Endothelial cell of umbilical vein (primary cell): ENCODE measurements around the gene SMC3. TPM values are rescaled to one million over a fixed set of nuclear protein-coding genes. Genes with fewer than 3 reads are reported as not detected.
A peak's percentile ranks its signal among the peaks of the same experiment; 100 is the strongest.

Experiments
- BruUV-seq: library from RNA; stranded (reverse); fragments of 400-500 nt; replicated peaks from 2 replicates; lab custom pipeline; 2021; lab: Mats Ljungman, UMichigan
- CTCF ChIA-PET: fragments of 300-600, 350-600 bp; sonication (Branson Sonifier 250); formaldehyde crosslinking; loops from one replicate; lab custom pipeline; 2021; ENCODE audit warnings: antibody characterized with exemption, inconsistent platforms; lab: Charles Lee
- POLR2A ChIA-PET: fragments of 300-600, 350-600 bp; sonication (Branson Sonifier 250); formaldehyde crosslinking; loops from one replicate; lab custom pipeline; 2021; ENCODE audit warnings: antibody characterized with exemption, inconsistent platforms; lab: Charles Lee
- DNase-seq: peaks from one replicate; pipeline ENCODE4 v3.0.0-alpha.2; 2011; ENCODE audit warnings: low read depth, low spot score
- FAIRE-seq: peaks from 2 replicates; lab custom pipeline; 2011; peaks lifted over from hg19 to GRCh38; lab: Jason Lieb, UNC
- H2AFZ ChIP-seq: 2 replicates; pipeline ENCODE4 v1.6.0; 2012; ENCODE audit warnings: low read depth, low read length, control low read depth, inconsistent platforms
- H3K27ac ChIP-seq: 2 replicates; pipeline ENCODE4 v1.5.1; 2011; ENCODE audit warnings: low read depth, mild to moderate bottlenecking, control low read depth, low read length, moderate library complexity; ENCODE audit not compliant: insufficient read depth
- H3K27me3 ChIP-seq, 2 experiments: 2 replicates each; pipeline versions ENCODE4 v1.6.0 to v1.6.1; 2011; ENCODE audit warnings: low read length in 2 of 2, mixed read lengths in 1 of 2; ENCODE audit not compliant: control insufficient read depth in 2 of 2, insufficient read depth in 2 of 2
- H3K36me3 ChIP-seq, 2 experiments: 2 replicates in 1 of 2; 3 replicates in 1 of 2; pipeline ENCODE4 v1.5.1; 2011; ENCODE audit warnings: low read length in 2 of 2, mild to moderate bottlenecking in 1 of 2, moderate library complexity in 1 of 2; ENCODE audit not compliant: control insufficient read depth in 2 of 2, insufficient read depth in 2 of 2; ENCODE audit errors: extremely low read depth in 1 of 2
- H3K4me1 ChIP-seq: 3 replicates; pipeline ENCODE4 v1.5.1; 2011; ENCODE audit warnings: mild to moderate bottlenecking, low read length; ENCODE audit not compliant: control insufficient read depth, insufficient read depth; ENCODE audit errors: extremely low read depth
- H3K4me2 ChIP-seq: 2 replicates; pipeline ENCODE4 v1.6.1; 2011; ENCODE audit warnings: low read length, control low read depth, mixed read lengths; ENCODE audit not compliant: insufficient read depth
- H3K4me3 ChIP-seq, 3 experiments: fragments of 200-600 bp in 1 of 3; sonication (generic), shearing (Covaris generic) in 1 of 3; replicated peaks in 1 of 3; 2 replicates each; pipeline ENCODE4 v1.5.1; 2011 to 2016; ENCODE audit warnings: control low read depth in 3 of 3, low read length in 3 of 3, mild to moderate bottlenecking in 2 of 3, inconsistent platforms in 1 of 3, low read depth in 1 of 3, moderate library complexity in 1 of 3; ENCODE audit not compliant: insufficient read depth in 1 of 3
- H3K79me2 ChIP-seq: 2 replicates; pipeline ENCODE4 v1.6.0; 2012; ENCODE audit warnings: low read length, inconsistent platforms; ENCODE audit not compliant: control insufficient read depth, insufficient read depth
- H3K9ac ChIP-seq: replicated peaks from 2 replicates; pipeline ENCODE3; 2011; ENCODE audit warnings: low read length, control low read depth; ENCODE audit not compliant: insufficient read depth; ENCODE audit errors: extremely low read depth
- H3K9me1 ChIP-seq: replicated peaks from 3 replicates; pipeline ENCODE4 v1.6.0; 2011; ENCODE audit warnings: mild to moderate bottlenecking, low read length; ENCODE audit not compliant: control insufficient read depth, insufficient read depth; ENCODE audit errors: extremely low read depth
- H3K9me3 ChIP-seq: replicated peaks from 2 replicates; pipeline ENCODE4 v1.5.1; 2012; ENCODE audit warnings: low read length, inconsistent platforms; ENCODE audit not compliant: control insufficient read depth, insufficient read depth
- H4K20me1 ChIP-seq: replicated peaks from 2 replicates; pipeline ENCODE3; 2011; ENCODE audit warnings: mild to moderate bottlenecking, low read length; ENCODE audit not compliant: control insufficient read depth, insufficient read depth; ENCODE audit errors: extremely low read depth
- CTCF ChIP-seq, 2 donors: IDR thresholded peaks; 1 replicate in 1 of 2; 2 replicates in 1 of 2; pipeline ENCODE4 v1.5.1; 2011; ENCODE audit warnings: low read length in 2 of 2, mild to moderate bottlenecking in 2 of 2, moderate library complexity in 2 of 2, control low read depth in 1 of 2, inconsistent platforms in 1 of 2, low read depth in 1 of 2; ENCODE audit not compliant: insufficient read depth in 1 of 2; ENCODE audit errors: extremely low read depth in 1 of 2
- EZH2 ChIP-seq: IDR thresholded peaks from 2 replicates; pipeline ENCODE4 v1.6.1; 2012; ENCODE audit warnings: borderline replicate concordance, low read depth, mild to moderate bottlenecking, moderate library complexity, low read length, inconsistent platforms; ENCODE audit not compliant: severe bottlenecking
- FOS ChIP-seq: IDR thresholded peaks from 2 replicates; pipeline ENCODE4 v1.6.1; 2011; ENCODE audit warnings: mild to moderate bottlenecking, low read length, moderate library complexity, borderline replicate concordance; ENCODE audit not compliant: insufficient read depth
- GATA2 ChIP-seq: IDR thresholded peaks from 2 replicates; pipeline ENCODE4 v1.7.0; 2011; ENCODE audit warnings: low read depth, mild to moderate bottlenecking, moderate library complexity, mixed read lengths, low read length; ENCODE audit not compliant: insufficient read length, insufficient read depth
- JUN ChIP-seq: IDR thresholded peaks from 2 replicates; pipeline ENCODE4 v1.6.1; 2011; ENCODE audit warnings: borderline replicate concordance, low read depth; ENCODE audit not compliant: insufficient read length, insufficient read depth
- MAX ChIP-seq: IDR thresholded peaks from 2 replicates; pipeline ENCODE4 v1.6.1; 2011; ENCODE audit not compliant: insufficient read depth, insufficient read length
- MYC ChIP-seq: IDR thresholded peaks from one replicate; pipeline ENCODE4 v1.6.1; 2011; ENCODE audit warnings: mild to moderate bottlenecking, low read depth, low read length
- POLR2A ChIP-seq: IDR thresholded peaks from 2 replicates; pipeline ENCODE4 v1.6.1; 2012; ENCODE audit warnings: low read depth, mild to moderate bottlenecking, control low read depth, low read length
- POLR2AphosphoS5 ChIP-seq: IDR thresholded peaks from 2 replicates; pipeline ENCODE4 v1.6.1; 2012; ENCODE audit warnings: low read depth, mild to moderate bottlenecking, control low read depth, low read length, moderate library complexity; ENCODE audit not compliant: insufficient read depth
- dilution Hi-C: fragments of 300-500 bp; cut with MboI; formaldehyde crosslinking; loops from one replicate; pipeline ENCODE4 v1.15.0; 2019; ENCODE audit warnings: low sequenced_read_pairs; ENCODE audit not compliant: extremely low pct_ligation_motif_present
- intact Hi-C: fragments of 100-400 bp; cut with micrococcal nuclease; formaldehyde crosslinking; loops from one replicate; pipeline ENCODE4 v1.10.0; 2022
- polyA plus RNA-seq, 4 experiments: library from polyadenylated mRNA; depleted of rRNA in 3 of 4; stranded (reverse) in 3 of 4; unstranded in 1 of 4; fragments of >200 nt; gene quantifications; 2 replicates each; pipeline versions ENCODE4 v1.2.1 to v1.2.3, GENCODE V29; 2011 to 2012; ENCODE audit warnings: missing spikeins in 1 of 4
- total RNA-seq: library from RNA; stranded (reverse); gene quantifications from 2 replicates; pipeline ENCODE4 v1.2.3, GENCODE V29; 2021

The SMC3 gene
- total and polyA plus RNA-seq, 2 donors (not counting 3 experiments of a cell fraction or from before 2014, with no cell fraction given) = 5.5 to 44.2 TPM

GRCh38 chr10:110566472-110567200 is 859 bp upstream of the SMC3 start:
- POLR2A ChIA-PET = no interaction called here
- H3K9ac ChIP-seq = peak overlapping the region; percentile 75
- peaks cover 40% of the 10 kb centered on the region for H3K79me2 ChIP-seq
- peaks cover 14% of the 10 kb centered on the region for H3K4me1 ChIP-seq
- H3K27me3 ChIP-seq = peaks cover 0 to 2% of the 10 kb centered on the region in 2 experiments
- TF ChIP-seq POLR2AphosphoS5 = no peak
- TF ChIP-seq GATA2 = no peak
- no peak for TF ChIP-seq CTCF (IDR thresholded peaks at IDR 0.05; ENCODE audit: extremely low read depth in 1 of 2, insufficient read depth in 1 of 2, low read depth in 1 of 2, low read length in 2 of 2)
- TF ChIP-seq MAX = no peak
- no peak for TF ChIP-seq POLR2A
- TF ChIP-seq JUN = no peak
- TF ChIP-seq FOS = no peak
- no peak for TF ChIP-seq MYC
- TF ChIP-seq EZH2 = no peak
- H3K9me3 ChIP-seq = no peaks in the 10 kb centered on the region
- FAIRE-seq (no peak), DNase-seq (no peak)
- peak overlapping the region; percentile 96 for H3K27ac ChIP-seq
- dilution Hi-C loops (loop anchor here (10.0 kb wide), 1 partner anchor 212 kb away; no protein-coding TSS in a partner anchor), intact Hi-C loops (loop anchor here (1.0 to 5.0 kb wide), 5 partner anchors 33 to 260 kb away; no protein-coding TSS in a partner anchor)
- H4K20me1 ChIP-seq = no peaks in the 10 kb centered on the region
- H2AFZ ChIP-seq = peak overlapping the region; percentile 13
- CTCF ChIA-PET = interaction anchor here (1.6 kb wide), 1 partner anchor 213 kb away, joined by 4 read pairs; no protein-coding TSS in a partner anchor
- TSS peak; percentile 94 for BruUV-seq
- peak overlapping the region; percentile 4 to 90 (median 65) for H3K4me3 ChIP-seq
- peak overlapping the region; percentile 95 for H3K4me2 ChIP-seq
- H3K9me1 ChIP-seq = no peaks in the 10 kb centered on the region
- no peaks in the 10 kb centered on the region for H3K36me3 ChIP-seq
